BE2C (cell line): ENCODE measurements around the gene KIAA1191.
"Not testable (repeated sequence)": the region's sequence is repeated elsewhere in the genome, so short reads cannot be mapped to it uniquely, and the experiment has no call there.

ENCODE experiments used
- DNase-seq: peaks from one replicate; pipeline ENCODE4 v3.0.0-alpha.2; 2020
- H3K27me3 ChIP-seq: fragments of 250-450 bp; sonication (Bioruptor Pico); 2 replicates; pipeline ENCODE4 v1.5.1; 2020; ENCODE audit warnings: mild to moderate bottlenecking
- H3K36me3 ChIP-seq: fragments of 250-450 bp; sonication (Bioruptor Pico); 2 replicates; pipeline ENCODE4 v1.5.1; 2020; ENCODE audit warnings: mild to moderate bottlenecking
- H3K4me1 ChIP-seq: fragments of 250-450 bp; sonication (Bioruptor Pico); 2 replicates; pipeline ENCODE4 v1.5.1; 2020
- H3K4me3 ChIP-seq: 2 replicates; pipeline ENCODE4 v1.5.1; 2011; ENCODE audit warnings: low read depth, low read length
- H3K9me3 ChIP-seq: fragments of 250-450 bp; sonication (Bioruptor Pico); 2 replicates; pipeline ENCODE4 v1.5.1; 2020
- CTCF ChIP-seq: IDR thresholded peaks from 2 replicates; pipeline ENCODE4 v1.5.1; 2012; ENCODE audit warnings: mild to moderate bottlenecking, low read depth, low read length

Gene KIAA1191

GRCh38 chr5:176317534-176318374 lies 43.8 kb downstream of the KIAA1191 start:
- peaks cover 13% of the 10 kb centered on the region; the same call in 1 of the 2 replicates for H3K36me3 ChIP-seq
- H3K4me3 ChIP-seq: no peak overlapping the region
- TF ChIP-seq CTCF: no peak
- H3K27me3 ChIP-seq: no peaks in the 10 kb centered on the region
- no peaks in the 10 kb centered on the region for H3K9me3 ChIP-seq
- no peaks in the 10 kb centered on the region for H3K4me1 ChIP-seq
- DNase-seq: no peak

- DNase-seq, H3K9me3 ChIP-seq, H3K4me1 ChIP-seq, H3K27me3 ChIP-seq, H3K36me3 ChIP-seq, H3K4me3 ChIP-seq: not testable (repeated sequence)
These were observed 56.2 kb downstream of the KIAA1191 start for GRCh38 chr5:176305356-176305755.
